Neuron (in vitro differentiated cells): ENCODE data around the gene TMEM11.

Experiments used
- H2AFZ ChIP-seq: one replicate; pipeline ENCODE4 v1.6.1; 2013; ENCODE audit warnings: low read depth, mild to moderate bottlenecking, inconsistent platforms, low read length, moderate library complexity
- H3K27me3 ChIP-seq: one replicate; pipeline ENCODE4 v1.6.1; 2013; ENCODE audit warnings: low read length; ENCODE audit not compliant: insufficient read depth
- H3K36me3 ChIP-seq: one replicate; pipeline ENCODE4 v1.6.1; 2013; ENCODE audit warnings: low read length; ENCODE audit not compliant: insufficient read depth
- H3K4me1 ChIP-seq: one replicate; pipeline ENCODE4 v1.6.1; 2013; ENCODE audit warnings: low read length; ENCODE audit not compliant: insufficient read depth
- H3K4me3 ChIP-seq: 2 replicates; pipeline ENCODE4 v1.5.1; 2013; ENCODE audit warnings: mild to moderate bottlenecking, low read length, moderate library complexity
- H3K9me3 ChIP-seq: one replicate; pipeline ENCODE4 v1.6.1; 2013; ENCODE audit warnings: low read length

Gene TMEM11

DNA sequence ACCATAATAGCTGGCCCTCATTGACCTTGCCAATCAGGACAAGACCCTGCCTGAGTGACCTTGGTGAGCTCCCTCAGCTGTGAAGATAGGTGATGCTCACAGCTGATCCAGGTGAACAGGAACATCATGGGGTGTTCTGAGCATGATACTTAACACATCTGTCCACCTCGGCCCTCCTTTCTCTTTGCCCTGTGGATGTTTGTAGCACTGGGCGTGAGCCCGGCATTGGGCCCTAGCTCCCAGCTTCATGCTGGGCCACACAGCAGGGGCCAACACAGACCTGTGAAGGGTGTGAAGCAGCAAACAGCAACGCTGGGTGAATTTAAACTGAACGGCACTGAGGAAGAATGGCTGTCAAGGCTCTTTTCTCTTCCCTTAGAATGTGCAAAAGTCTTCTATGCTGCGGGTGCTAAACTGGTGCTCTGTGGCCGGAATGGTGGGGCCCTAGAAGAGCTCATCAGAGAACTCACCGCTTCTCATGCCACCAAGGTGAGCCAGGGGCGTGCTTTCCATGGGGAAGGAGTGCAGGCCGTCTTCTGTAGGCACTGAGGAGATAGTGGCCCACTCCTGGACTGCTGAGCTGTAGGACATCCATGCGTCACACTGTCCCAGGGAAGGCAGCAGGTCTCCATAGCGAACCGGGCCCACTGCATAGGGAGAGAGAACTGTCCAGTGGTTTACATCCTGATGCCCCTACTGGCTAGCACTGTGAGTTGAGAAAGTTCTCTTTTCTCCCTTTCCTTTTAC is 35.9 kb downstream of the TMEM11 start:
- Histone ChIP-seq H3K9me3 (peaks cover 3% of the 10 kb centered on the region), H3K4me1 (no peaks in the 10 kb centered on the region), H3K4me3 (no peak overlapping the region), H3K36me3 (peaks cover 17% of the 10 kb centered on the region), H2AFZ (no peak overlapping the region), H3K27me3 (no peaks in the 10 kb centered on the region)

DNA sequence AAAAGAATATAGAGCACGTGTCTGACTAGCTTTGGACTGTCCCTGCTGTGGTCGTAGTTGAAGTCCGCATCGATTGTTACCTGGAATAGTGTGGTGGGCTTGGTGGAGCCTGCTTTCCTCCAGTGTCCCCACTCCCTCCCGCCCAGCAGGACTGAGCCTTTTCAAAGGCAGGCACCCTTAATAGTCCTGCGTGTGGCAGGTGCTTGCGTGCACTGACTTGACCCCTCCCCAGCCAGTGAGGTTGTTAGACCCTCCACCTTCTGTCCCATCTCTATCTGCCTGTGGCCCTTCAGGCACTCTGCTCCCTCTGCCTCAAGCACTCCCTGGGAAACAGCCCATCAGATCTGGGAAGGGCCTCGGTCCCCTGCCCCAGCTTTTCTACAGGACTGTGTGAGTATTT is 36.6 kb downstream of the TMEM11 start:
- Histone ChIP-seq H3K4me1 (no peaks in the 10 kb centered on the region), H3K27me3 (no peaks in the 10 kb centered on the region), H2AFZ (no peak overlapping the region), H3K36me3 (peaks cover 21% of the 10 kb centered on the region), H3K4me3 (no peak overlapping the region), H3K9me3 (peaks cover 3% of the 10 kb centered on the region)

DNA sequence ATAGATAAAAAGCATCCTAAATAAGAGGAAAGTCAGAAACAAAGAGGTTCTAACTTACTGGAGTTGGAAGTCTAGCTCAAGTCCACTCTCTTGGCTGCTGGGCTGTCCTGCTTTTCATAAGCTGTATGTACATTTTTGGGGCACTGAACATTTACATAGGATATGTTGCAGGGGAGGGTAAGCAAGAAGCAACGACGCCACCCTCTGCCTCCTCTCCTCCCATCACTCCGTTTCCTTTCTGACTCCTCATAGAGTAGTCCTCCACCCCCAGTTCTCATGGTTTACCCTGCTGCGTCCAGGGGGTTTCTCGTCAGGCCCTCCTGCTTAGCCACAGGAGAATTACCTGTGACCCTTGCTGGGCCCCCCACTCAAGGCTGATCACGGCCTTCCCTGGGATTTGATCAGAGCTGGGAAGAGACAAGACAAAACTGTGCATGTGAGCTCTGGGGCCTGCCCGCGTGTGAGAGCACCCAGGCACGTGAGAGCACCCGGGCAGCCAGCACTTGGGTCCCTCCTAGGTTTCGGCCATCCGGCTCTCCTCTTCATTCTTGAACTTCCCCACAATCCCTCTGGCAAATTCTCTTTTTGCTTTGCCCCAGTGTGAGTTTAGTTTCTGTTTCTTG is 37.1 kb downstream of the TMEM11 start:
- Histone ChIP-seq H3K9me3 (peaks cover 3% of the 10 kb centered on the region), H2AFZ (no peak overlapping the region), H3K27me3 (no peaks in the 10 kb centered on the region), H3K4me1 (no peaks in the 10 kb centered on the region), H3K4me3 (no peak overlapping the region), H3K36me3 (peaks cover 22% of the 10 kb centered on the region)

DNA sequence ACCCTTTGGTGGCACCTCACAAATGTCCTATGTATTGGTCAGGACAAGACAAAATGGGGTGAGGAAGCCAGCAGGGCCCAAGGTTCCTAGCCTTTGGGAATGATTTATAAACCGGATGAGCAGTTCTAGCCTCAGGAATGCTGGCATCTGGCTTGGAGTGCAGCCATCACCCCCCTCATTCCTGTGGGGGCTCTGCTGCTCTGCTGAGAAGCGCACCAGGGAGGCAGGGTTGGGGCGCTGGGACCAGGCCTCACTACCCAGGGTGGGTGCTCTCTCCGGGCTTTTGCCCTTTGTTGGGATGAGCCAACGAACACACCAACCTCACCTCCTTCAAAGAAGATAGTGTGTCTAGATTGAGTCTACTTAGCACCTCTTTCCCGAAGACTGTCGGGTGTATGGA is 39.2 kb downstream of the TMEM11 start:
- Histone ChIP-seq H2AFZ (no peak overlapping the region), H3K27me3 (no peaks in the 10 kb centered on the region), H3K36me3 (peaks cover 25% of the 10 kb centered on the region), H3K4me3 (no peak overlapping the region), H3K4me1 (no peaks in the 10 kb centered on the region), H3K9me3 (no peaks in the 10 kb centered on the region)

DNA sequence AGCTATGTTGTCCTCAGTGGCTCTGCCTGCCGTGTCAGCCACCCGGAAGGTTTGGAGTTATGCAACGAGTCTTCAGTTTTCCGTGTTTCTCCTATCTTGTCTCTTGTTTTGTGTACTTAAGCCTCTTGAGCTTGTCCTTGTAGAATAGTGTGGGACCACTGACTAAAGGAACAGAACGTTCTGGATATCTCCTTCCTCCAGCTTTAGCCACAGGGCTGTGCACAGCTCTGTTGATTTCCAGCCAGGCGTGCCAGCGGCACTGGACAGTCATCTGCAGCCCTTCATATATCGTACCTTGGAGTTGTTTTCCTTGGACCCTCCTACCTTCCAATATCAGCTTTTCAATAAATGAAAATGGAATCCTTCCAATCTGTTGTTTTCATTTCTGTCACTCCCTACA is 39.8 kb downstream of the TMEM11 start:
- no peak overlapping the region for H3K4me3 ChIP-seq
- H3K4me1 ChIP-seq = no peaks in the 10 kb centered on the region
- H2AFZ ChIP-seq = no peak overlapping the region
- no peaks in the 10 kb centered on the region for H3K9me3 ChIP-seq
- peaks cover 25% of the 10 kb centered on the region for H3K36me3 ChIP-seq
- no peaks in the 10 kb centered on the region for H3K27me3 ChIP-seq

DNA sequence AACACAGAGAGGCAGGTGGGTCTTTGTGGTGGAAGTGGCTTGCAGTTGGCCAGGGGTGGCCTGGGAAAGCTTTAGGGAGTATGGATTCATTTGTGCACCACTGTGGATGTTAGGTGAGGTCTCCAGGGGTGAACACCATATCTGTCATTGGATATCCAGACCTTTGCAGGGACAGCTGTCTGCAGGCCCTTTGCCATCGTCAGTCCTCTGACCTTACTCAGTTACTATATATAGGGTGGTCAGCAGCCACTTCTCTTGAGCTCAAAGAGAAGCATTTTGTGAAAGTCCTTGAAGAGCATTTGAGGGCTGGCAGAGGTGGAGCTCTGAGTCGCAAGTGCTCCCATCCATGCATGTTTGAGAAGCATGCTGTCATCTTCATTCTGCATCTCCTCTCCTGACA is 40.4 kb downstream of the TMEM11 start:
- no peak overlapping the region for H3K4me3 ChIP-seq
- H3K36me3 ChIP-seq = peaks cover 25% of the 10 kb centered on the region
- no peaks in the 10 kb centered on the region for H3K27me3 ChIP-seq
- no peaks in the 10 kb centered on the region for H3K9me3 ChIP-seq
- no peak overlapping the region for H2AFZ ChIP-seq
- no peaks in the 10 kb centered on the region for H3K4me1 ChIP-seq

DNA sequence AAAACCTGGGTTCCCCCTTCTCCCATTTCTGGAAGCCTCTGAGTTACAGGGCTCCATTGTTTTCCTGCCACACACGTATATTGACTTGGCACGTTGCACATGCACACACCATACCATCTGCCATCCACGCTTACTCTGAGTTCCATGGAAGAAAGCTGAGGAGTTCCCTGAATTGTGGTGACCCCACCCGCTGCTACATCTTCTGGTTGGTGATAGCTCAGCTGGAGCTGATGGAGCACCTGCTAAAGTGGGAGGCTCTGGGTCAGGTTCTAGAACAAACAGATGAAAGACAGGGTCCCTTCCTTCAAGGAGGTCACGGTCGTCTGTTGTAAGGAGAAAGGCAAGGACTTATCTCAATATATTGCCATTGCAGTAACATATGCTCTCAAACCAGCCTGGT is 41.1 kb downstream of the TMEM11 start:
- H2AFZ ChIP-seq = no peak overlapping the region
- peaks cover 22% of the 10 kb centered on the region for H3K36me3 ChIP-seq
- no peak overlapping the region for H3K4me3 ChIP-seq
- H3K4me1 ChIP-seq = no peaks in the 10 kb centered on the region
- H3K27me3 ChIP-seq = no peaks in the 10 kb centered on the region
- no peaks in the 10 kb centered on the region for H3K9me3 ChIP-seq

DNA sequence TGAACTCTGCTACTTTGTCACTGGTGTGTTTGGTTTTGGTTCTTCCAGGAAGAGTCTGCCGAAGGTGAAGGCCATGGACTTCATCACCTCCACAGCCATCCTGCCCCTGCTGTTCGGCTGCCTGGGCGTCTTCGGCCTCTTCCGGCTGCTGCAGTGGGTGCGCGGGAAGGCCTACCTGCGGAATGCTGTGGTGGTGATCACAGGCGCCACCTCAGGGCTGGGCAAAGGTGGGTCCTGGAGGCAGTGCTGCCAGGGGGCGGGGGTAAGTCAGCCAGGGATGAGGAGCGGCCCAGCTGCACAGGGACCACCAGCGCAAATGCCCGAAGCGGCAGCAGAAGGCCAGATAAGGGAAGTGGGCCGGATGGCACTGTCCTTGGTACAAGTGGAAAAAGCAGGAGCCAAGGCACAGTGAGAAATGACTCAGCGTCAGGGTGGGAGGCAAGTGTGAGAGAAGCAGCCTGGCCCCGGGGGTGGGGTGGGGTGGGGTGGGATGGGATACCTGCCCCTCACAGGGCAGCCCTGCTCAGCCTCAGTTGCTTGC is 41.9 kb downstream of the TMEM11 start:
- Histone ChIP-seq H2AFZ (no peak overlapping the region), H3K36me3 (peaks cover 22% of the 10 kb centered on the region), H3K9me3 (no peaks in the 10 kb centered on the region), H3K27me3 (no peaks in the 10 kb centered on the region), H3K4me1 (no peaks in the 10 kb centered on the region), H3K4me3 (no peak overlapping the region)

DNA sequence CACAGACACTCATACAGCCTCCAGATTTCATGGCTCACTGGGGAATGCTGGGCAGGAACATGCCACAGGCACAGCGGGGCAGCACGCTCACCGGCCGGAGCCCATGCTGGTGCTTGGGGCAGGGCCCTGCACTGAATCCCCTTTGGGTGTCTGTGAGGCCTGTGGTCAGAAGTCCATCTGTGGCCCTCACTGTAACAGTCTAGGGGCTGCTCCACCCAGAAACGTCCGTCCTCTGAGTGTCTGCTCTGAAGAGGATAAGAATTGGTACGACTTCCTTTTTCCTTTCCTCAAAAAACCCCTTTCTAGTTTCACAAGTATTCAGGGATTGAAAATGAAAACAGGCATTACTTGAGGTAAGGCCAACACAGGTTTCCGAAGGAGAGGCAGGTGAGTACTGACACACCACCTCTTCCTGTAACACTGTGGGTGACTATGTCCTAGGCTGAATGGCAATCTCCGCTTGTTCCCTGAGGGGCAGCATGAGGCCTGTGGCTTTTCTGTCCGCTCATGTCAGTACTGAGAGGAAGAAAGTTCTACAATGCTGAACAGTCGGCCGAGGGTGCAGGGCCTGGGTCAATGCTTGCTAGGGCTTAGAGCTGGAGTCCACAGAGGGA is 42.5 kb downstream of the TMEM11 start:
- peaks cover 22% of the 10 kb centered on the region for H3K36me3 ChIP-seq
- H3K27me3 ChIP-seq = no peaks in the 10 kb centered on the region
- H2AFZ ChIP-seq = no peak overlapping the region

DNA sequence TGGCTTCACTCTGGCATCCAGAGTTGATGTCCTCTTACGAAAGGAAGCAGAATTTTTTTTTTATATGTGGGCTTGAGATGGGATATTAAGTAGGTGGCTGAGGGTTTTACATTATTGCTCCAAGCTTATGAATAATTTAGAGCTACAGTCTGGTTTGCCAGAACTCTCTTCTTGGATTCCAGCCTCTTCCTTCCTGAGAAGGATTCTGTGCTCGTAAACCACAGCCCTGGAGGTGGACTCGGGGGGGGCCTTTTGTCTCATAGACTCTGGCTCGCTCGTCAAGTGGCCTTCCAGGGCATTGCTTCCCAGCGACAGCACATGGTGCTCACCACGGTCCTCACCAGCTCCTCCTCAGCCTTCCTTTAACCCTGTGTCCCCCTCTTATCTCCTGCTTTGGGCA is 43.2 kb downstream of the TMEM11 start:
- no peaks in the 10 kb centered on the region for H3K9me3 ChIP-seq
- H3K4me1 ChIP-seq = no peaks in the 10 kb centered on the region
- no peak overlapping the region for H2AFZ ChIP-seq
- H3K27me3 ChIP-seq = no peaks in the 10 kb centered on the region
- H3K4me3 ChIP-seq = no peak overlapping the region
- peaks cover 22% of the 10 kb centered on the region for H3K36me3 ChIP-seq

More for the DNA sequence above, 42.5 kb downstream of the TMEM11 start:
- no peaks in the 10 kb centered on the region for H3K4me1 ChIP-seq
- H3K4me3 ChIP-seq = no peak overlapping the region
- no peaks in the 10 kb centered on the region for H3K9me3 ChIP-seq

DNA sequence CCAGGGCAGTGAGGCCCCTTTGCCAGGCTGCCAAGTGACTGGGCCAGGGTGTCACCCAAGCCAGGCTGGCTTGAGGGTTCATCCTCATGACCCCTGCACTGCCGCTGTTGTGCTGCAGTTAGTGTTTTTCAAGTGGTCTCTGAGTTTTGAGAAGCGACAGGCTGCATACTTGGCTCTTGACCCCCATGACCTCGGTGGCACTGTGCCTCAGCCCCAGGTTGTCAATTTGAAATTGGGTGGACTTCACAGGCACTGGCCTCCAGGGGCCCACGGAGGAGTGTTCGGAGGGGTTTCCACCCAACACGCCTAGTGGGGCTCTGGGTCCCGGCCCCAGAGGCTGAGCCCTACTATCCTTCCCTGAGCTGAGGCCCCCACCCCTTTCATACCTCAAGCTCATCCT is 44.5 kb downstream of the TMEM11 start:
- Histone ChIP-seq H3K4me1 (no peaks in the 10 kb centered on the region), H3K4me3 (no peak overlapping the region), H2AFZ (no peak overlapping the region), H3K36me3 (peaks cover 22% of the 10 kb centered on the region), H3K9me3 (no peaks in the 10 kb centered on the region), H3K27me3 (no peaks in the 10 kb centered on the region)

DNA sequence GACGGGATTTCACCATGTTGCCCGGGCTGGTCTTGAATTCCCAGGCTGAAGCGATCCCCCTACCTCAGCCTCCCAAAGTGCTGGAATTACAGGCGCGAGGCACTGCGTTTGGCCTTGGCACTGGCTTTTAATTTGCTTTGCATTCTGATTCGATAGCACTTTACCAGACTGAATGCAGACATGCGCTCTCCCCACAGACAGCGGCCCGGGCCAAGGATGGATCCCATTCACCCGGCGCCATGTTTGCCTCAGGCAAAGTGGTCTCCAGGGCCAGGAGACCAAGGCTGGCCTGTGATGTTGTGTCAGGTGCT is 45.5 kb downstream of the TMEM11 start:
- H3K9me3 ChIP-seq = no peaks in the 10 kb centered on the region
- H3K4me3 ChIP-seq = no peak overlapping the region
- no peak overlapping the region for H2AFZ ChIP-seq
- H3K27me3 ChIP-seq = no peaks in the 10 kb centered on the region
- H3K4me1 ChIP-seq = peaks cover under 1% of the 10 kb centered on the region
- H3K36me3 ChIP-seq = peaks cover 13% of the 10 kb centered on the region

DNA sequence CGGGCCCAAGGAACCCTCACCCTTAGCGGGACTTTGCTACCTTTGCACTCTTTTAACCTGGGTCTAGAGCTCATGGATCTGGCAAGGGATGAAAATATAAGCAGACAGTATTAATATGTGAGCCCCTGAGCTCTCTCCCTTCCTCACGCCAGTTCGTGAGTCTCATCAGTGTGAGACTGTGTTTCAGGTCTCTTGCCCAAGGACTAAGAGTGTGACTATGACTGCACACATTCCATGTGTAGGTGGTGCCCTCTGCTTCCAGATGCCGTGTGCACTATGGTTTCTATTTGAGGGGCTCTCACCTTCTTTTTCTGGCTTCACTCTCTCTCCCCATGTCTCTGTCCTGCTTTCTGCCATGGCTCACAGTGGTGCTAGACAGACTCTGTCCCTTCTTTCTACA is 46.7 kb downstream of the TMEM11 start:
- Histone ChIP-seq H3K36me3 (peaks cover 4% of the 10 kb centered on the region), H2AFZ (no peak overlapping the region), H3K27me3 (no peaks in the 10 kb centered on the region), H3K4me1 (peaks cover 10% of the 10 kb centered on the region), H3K4me3 (no peak overlapping the region), H3K9me3 (no peaks in the 10 kb centered on the region)
